Suprapubic skin (tissue), 4 donors: ENCODE measurements around the gene NAA15.

Experiments used
- CTCF ChIP-seq, 2 donors: fragments of 200-600 bp in 1 of 2; fragments of 450-650 bp in 1 of 2; sonication (generic) in 1 of 2; IDR thresholded peaks; one replicate each; pipeline ENCODE4 v1.5.1; 2016 to 2019; ENCODE audit warnings: antibody characterized with exemption in 2 of 2, mild to moderate bottlenecking in 1 of 2, moderate library complexity in 1 of 2
- EP300 ChIP-seq: sonication (generic); formaldehyde crosslinking; IDR thresholded peaks from one replicate; pipeline ENCODE4 v1.6.1; 2017; ENCODE audit warnings: antibody characterized with exemption
- POLR2A ChIP-seq, 2 donors: fragments of 450-650 bp; IDR thresholded peaks; one replicate each; pipeline ENCODE4 v1.6.1; 2017; ENCODE audit warnings: antibody characterized with exemption in 2 of 2, mild to moderate bottlenecking in 2 of 2, moderate library complexity in 2 of 2
- POLR2AphosphoS5 ChIP-seq, 3 donors: sonication (generic); formaldehyde crosslinking; IDR thresholded peaks; one replicate each; pipeline ENCODE4 v1.6.1; 2017; ENCODE audit warnings: antibody characterized with exemption in 3 of 3

- TF ChIP-seq CTCF (IDR thresholded peaks at IDR 0.05) (no peak), POLR2AphosphoS5 (IDR thresholded peaks at IDR 0.05) (no peak), EP300 (no peak), POLR2A (IDR thresholded peaks at IDR 0.05) (no peak)
Observed at GRCh38 chr4:139461022-139461628, 159.8 kb downstream of the NAA15 start.
